IMR-90 (cell line): ENCODE results near the gene LY6G5C. TPM values are rescaled to one million over a fixed set of nuclear protein-coding genes. Genes with fewer than 3 reads are reported as not detected.

Experiments
- ATAC-seq: fragments of 200-7000 bp; cut with Tn5 transposase; 2 replicates; pipeline ENCODE4 v1.9.1; 2020; ENCODE audit warnings: low read depth, mild to moderate bottlenecking, moderate library complexity
- BruUV-seq: library from RNA; stranded (reverse); fragments of 400-500 nt; replicated peaks from 2 replicates; lab custom pipeline; 2021; lab: Mats Ljungman, UMichigan
- CTCF ChIA-PET: fragments of 300-600 bp; formaldehyde crosslinking; extraction: SDS; loops from one replicate; lab custom pipeline; 2021; ENCODE audit warnings: antibody characterized with exemption; lab: Yijun Ruan, JAX
- POLR2A ChIA-PET: fragments of 300-600 bp; sonication (Branson Sonifier 250); formaldehyde crosslinking; loops from one replicate; lab custom pipeline; 2022; ENCODE audit warnings: antibody characterized with exemption; ENCODE audit not compliant: unreplicated experiment; lab: Charles Lee
- DNase-seq: peaks from one replicate; pipeline ENCODE4 v3.0.0; 2013
- H2AFZ ChIP-seq: replicated peaks from 2 replicates; pipeline ENCODE3; 2013; ENCODE audit warnings: low read length, mild to moderate bottlenecking; ENCODE audit not compliant: poor library complexity
- H2AK5ac ChIP-seq: 2 replicates; pipeline ENCODE4 v1.6.1; 2013; ENCODE audit warnings: low read depth, low read length, inconsistent platforms
- H2AK9ac ChIP-seq: replicated peaks from 2 replicates; pipeline ENCODE3; 2013; ENCODE audit warnings: mild to moderate bottlenecking, low read depth, low read length, moderate library complexity; ENCODE audit not compliant: poor library complexity
- H2BK120ac ChIP-seq: 2 replicates; pipeline ENCODE4 v1.6.1; 2013; ENCODE audit warnings: low read depth, low read length, inconsistent platforms
- H2BK15ac ChIP-seq: 3 replicates; pipeline ENCODE4 v1.6.1; 2013; ENCODE audit warnings: low read depth, low read length, inconsistent platforms
- H2BK20ac ChIP-seq: 2 replicates; pipeline ENCODE4 v1.6.1; 2013; ENCODE audit warnings: low read depth, mild to moderate bottlenecking, inconsistent platforms, low read length, moderate library complexity
- H2BK5ac ChIP-seq: 2 replicates; pipeline ENCODE4 v1.6.1; 2013; ENCODE audit warnings: mild to moderate bottlenecking, low read depth, low read length, inconsistent platforms; ENCODE audit not compliant: poor library complexity, severe bottlenecking
- H3K14ac ChIP-seq: replicated peaks from 2 replicates; pipeline ENCODE4 v1.6.1; 2013; ENCODE audit warnings: low read depth, low read length, inconsistent platforms
- H3K18ac ChIP-seq: 2 replicates; pipeline ENCODE4 v1.6.1; 2013; ENCODE audit warnings: low read depth, low read length, control low read depth
- H3K23ac ChIP-seq: 2 replicates; pipeline ENCODE4 v1.6.1; 2013; ENCODE audit warnings: low read depth, low read length, inconsistent platforms
- H3K27ac ChIP-seq: 2 replicates; pipeline ENCODE4 v1.5.1; 2013; ENCODE audit warnings: mild to moderate bottlenecking, control low read depth, low read length; ENCODE audit not compliant: insufficient read depth
- H3K27me3 ChIP-seq: 2 replicates; pipeline ENCODE4 v1.6.1; 2013; ENCODE audit warnings: low read length; ENCODE audit not compliant: control insufficient read depth, insufficient read depth
- H3K36me3 ChIP-seq: 2 replicates; pipeline ENCODE4 v1.6.1; 2013; ENCODE audit warnings: low read length, mixed read lengths; ENCODE audit not compliant: control insufficient read depth, insufficient read depth
- H3K4ac ChIP-seq: 2 replicates; pipeline ENCODE4 v1.6.1; 2013; ENCODE audit warnings: low read depth, low read length, inconsistent platforms
- H3K4me1 ChIP-seq: 2 replicates; pipeline ENCODE4 v1.6.1; 2013; ENCODE audit warnings: low read length, mixed read lengths; ENCODE audit not compliant: control insufficient read depth, insufficient read depth
- H3K4me2 ChIP-seq: 2 replicates; pipeline ENCODE4 v1.6.1; 2013; ENCODE audit warnings: low read depth, mild to moderate bottlenecking, control low read depth, low read length, moderate library complexity
- H3K4me3 ChIP-seq: 2 replicates; pipeline ENCODE4 v1.5.1; 2013; ENCODE audit warnings: low read depth, mild to moderate bottlenecking, control low read depth, low read length, moderate library complexity; ENCODE audit not compliant: insufficient read depth
- H3K56ac ChIP-seq: 2 replicates; pipeline ENCODE4 v1.6.1; 2013; ENCODE audit warnings: low read length, inconsistent platforms; ENCODE audit not compliant: insufficient read depth; ENCODE audit errors: extremely low read depth
- H3K79me1 ChIP-seq, 2 experiments: 2 replicates each; pipeline ENCODE4 v1.6.1; 2013; ENCODE audit warnings: low read length in 2 of 2, inconsistent platforms in 1 of 2, low read depth in 1 of 2
- H3K9ac ChIP-seq: 2 replicates; pipeline ENCODE4 v1.6.1; 2013; ENCODE audit warnings: low read depth, low read length, control low read depth
- H3K9me1 ChIP-seq: 2 replicates; pipeline ENCODE4 v1.6.1; 2013; ENCODE audit warnings: low read length, inconsistent platforms; ENCODE audit not compliant: insufficient read depth
- H3K9me3 ChIP-seq: 2 replicates; pipeline ENCODE4 v1.6.1; 2013; ENCODE audit warnings: low read length; ENCODE audit not compliant: control insufficient read depth, insufficient read depth
- H4K20me1 ChIP-seq: 2 replicates; pipeline ENCODE4 v1.6.1; 2013; ENCODE audit warnings: low read length, inconsistent platforms; ENCODE audit not compliant: insufficient read depth
- H4K5ac ChIP-seq: 2 replicates; pipeline ENCODE4 v1.6.1; 2013; ENCODE audit warnings: mild to moderate bottlenecking, low read depth, low read length, control low read depth
- H4K8ac ChIP-seq, 2 experiments: 2 replicates each; pipeline ENCODE4 v1.6.1; 2013; ENCODE audit warnings: low read depth in 2 of 2, low read length in 2 of 2, control low read depth in 1 of 2, inconsistent platforms in 1 of 2
- H4K91ac ChIP-seq: 2 replicates; pipeline ENCODE4 v1.6.1; 2013; ENCODE audit warnings: low read depth, low read length, inconsistent platforms; ENCODE audit not compliant: insufficient read depth
- CEBPB ChIP-seq: IDR thresholded peaks from 2 replicates; pipeline ENCODE4 v1.6.1; 2012; ENCODE audit warnings: low read depth, low read length, improper control_type of control experiment
- CHD1 ChIP-seq: IDR thresholded peaks from 2 replicates; pipeline ENCODE4 v1.6.1; 2012; ENCODE audit warnings: low read depth, low read length, improper control_type of control experiment
- FOS ChIP-seq: fragments of 150-350 bp; IDR thresholded peaks from 2 replicates; pipeline ENCODE4 v1.6.1; 2016; ENCODE audit warnings: low read depth, low read length
- MAFK ChIP-seq: IDR thresholded peaks from 2 replicates; pipeline ENCODE4 v1.6.1; 2012; ENCODE audit warnings: low read depth, low read length, improper control_type of control experiment
- MXI1 ChIP-seq: IDR thresholded peaks from 2 replicates; pipeline ENCODE4 v1.6.1; 2012; ENCODE audit warnings: low read depth, mild to moderate bottlenecking, low read length, moderate library complexity, borderline replicate concordance
- POLR2A ChIP-seq: IDR thresholded peaks from 2 replicates; pipeline ENCODE4 v1.6.1; 2012; ENCODE audit warnings: mild to moderate bottlenecking, low read depth, low read length
- RAD21 ChIP-seq: IDR thresholded peaks from 2 replicates; pipeline ENCODE4 v1.6.1; 2012; ENCODE audit warnings: low read length, improper control_type of control experiment
- RFX5 ChIP-seq: IDR thresholded peaks from 2 replicates; pipeline ENCODE4 v1.8.0; 2012; ENCODE audit warnings: low read depth, mild to moderate bottlenecking, low read length, moderate library complexity
- whole genome bisulfite sequencing, 2 experiments: methylation state at CpG; one replicate each; pipeline versions ENCODE4 v1.1.5 to v1.1.7; 2013; ENCODE audit warnings: missing lambda C conversion rate in 2 of 2; ENCODE audit not compliant: insufficient read length in 1 of 2; ENCODE audit errors: extremely low coverage in 2 of 2; 5-methylcytosine and 5-hydroxymethylcytosine counted together
- dilution Hi-C: fragments of 300-500 bp; cut with HindIII; formaldehyde crosslinking; loops from one replicate; pipeline ENCODE4 v1.14.3; 2018; ENCODE audit warnings: low sequenced_read_pairs; ENCODE audit not compliant: unreplicated experiment
- in situ Hi-C: fragments of 300-500 bp; cut with MboI; formaldehyde crosslinking; loops from 3 replicates; pipeline ENCODE4 v1.14.3; 2019; ENCODE audit warnings: low sequenced_read_pairs, inconsistent platforms, mixed read lengths
- intact Hi-C: fragments of 100-400 bp; cut with micrococcal nuclease; formaldehyde crosslinking; loops from 2 replicates; pipeline ENCODE4 v1.10.0; 2022
- polyA plus RNA-seq, 3 experiments: library from polyadenylated mRNA; depleted of rRNA; stranded (reverse); fragments of >200 nt; gene quantifications; 2 replicates each; pipeline ENCODE4 v1.2.3, GENCODE V29; 2012; ENCODE audit warnings: low replicate concordance in 1 of 3
- total RNA-seq: library from RNA; depleted of rRNA; stranded (reverse); fragments of >200 nt; gene quantifications from 2 replicates; pipeline ENCODE4 v1.2.3, GENCODE V29; 2012
- TF ChIP-seq, protein P1 (sequence below): conservative IDR thresholded peaks from 2 replicates; pipeline ENCODE4 v1.5.1; 2012; ENCODE audit warnings: mild to moderate bottlenecking, low read depth, low read length, improper control_type of control experiment
- TF ChIP-seq, protein P2 (sequence below): fragments of 150-350 bp; IDR thresholded peaks from 2 replicates; pipeline ENCODE4 v1.6.1; 2017; ENCODE audit warnings: mild to moderate bottlenecking, antibody characterized with exemption, low read length, low read depth

Gene LY6G5C
- total and polyA plus RNA-seq, 2 of the 4 experiments (the other 2 are of a cell fraction) = 0.18 to 2.0 TPM

DNA sequence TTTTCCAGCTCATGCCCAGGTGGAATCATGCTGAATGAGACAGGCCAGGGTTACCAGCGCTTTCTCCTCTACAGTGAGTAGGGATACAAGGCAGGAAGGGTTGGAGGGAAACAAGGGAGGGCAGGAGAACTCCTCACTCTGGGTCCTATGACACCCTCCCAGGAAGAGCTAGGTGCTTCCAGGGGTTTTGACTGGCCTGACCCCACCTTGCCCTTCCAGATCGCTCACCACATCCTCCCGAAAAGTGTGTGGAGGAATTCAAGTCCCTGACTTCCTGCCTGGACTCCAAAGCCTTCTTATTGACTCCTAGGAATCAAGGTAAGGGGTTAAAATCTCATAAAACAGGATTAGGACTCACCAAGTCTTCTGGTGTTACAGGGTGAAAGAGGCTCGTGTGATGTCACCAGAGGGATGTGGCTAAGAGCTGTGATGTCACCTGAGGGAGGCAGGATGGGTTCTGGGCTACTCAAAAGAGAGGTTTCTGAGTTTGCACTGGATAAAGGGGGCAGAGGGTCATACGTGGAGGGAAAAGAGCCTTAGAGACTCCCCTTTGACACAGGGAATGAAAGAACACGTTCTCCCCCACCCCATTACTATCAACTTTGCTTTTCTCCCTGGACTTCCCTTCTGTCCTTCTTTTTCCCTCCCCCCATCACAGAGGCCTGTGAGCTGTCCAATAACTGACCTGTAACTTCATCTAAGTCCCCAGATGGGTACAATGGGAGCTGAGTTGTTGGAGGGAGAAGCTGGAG, 23.3 kb downstream of the LY6G5C start:
- Histone ChIP-seq H3K18ac (no peak overlapping the region), H4K91ac (no peak overlapping the region), H3K36me3 (peaks cover 15% of the 10 kb centered on the region), H2AFZ (no peak overlapping the region), H2BK120ac (no peak overlapping the region), H2AK9ac (no peak overlapping the region), H2AK5ac (no peak overlapping the region), H3K23ac (peak overlapping the region; percentile 63; the same call in 1 of the 2 replicates), H3K4me2 (no peak overlapping the region), H3K79me1 (peaks cover 21 to 73% of the 10 kb centered on the region in 2 experiments; a peak in 3 of 4 replicates), H3K9me1 (peaks cover 17% of the 10 kb centered on the region; the same call in 1 of the 2 replicates), H4K20me1 (peaks cover 17% of the 10 kb centered on the region), H3K56ac (no peak overlapping the region), H4K8ac (no peak overlapping the region), H2BK15ac (no peak overlapping the region), H4K5ac (no peak overlapping the region), H3K4me3 (no peak overlapping the region), H2BK20ac (no peak overlapping the region), H3K27ac (no peak overlapping the region), H3K4ac (no peak overlapping the region), H2BK5ac (no peak overlapping the region), H3K4me1 (peaks cover 14% of the 10 kb centered on the region), H3K27me3 (no peaks in the 10 kb centered on the region), H3K9ac (no peak overlapping the region), H3K9me3 (no peaks in the 10 kb centered on the region), H3K14ac (no peak overlapping the region)
- POLR2A ChIA-PET = no interaction called here
- BruUV-seq = no TSS peak
- ATAC-seq (no peak), DNase-seq (no peak)
- dilution Hi-C loops = no loop called here
- no CpG with 5 or more reads among the region's 6 CpGs for WGBS, 2 experiments
- intact Hi-C loops = no loop called here
- TF ChIP-seq MAFK (no peak), RAD21 (no peak), POLR2A (no peak), RFX5 (no peak), CHD1 (no peak), FOS (no peak), CEBPB (no peak), MXI1 (no peak)
- TF ChIP-seq, protein P1, sequence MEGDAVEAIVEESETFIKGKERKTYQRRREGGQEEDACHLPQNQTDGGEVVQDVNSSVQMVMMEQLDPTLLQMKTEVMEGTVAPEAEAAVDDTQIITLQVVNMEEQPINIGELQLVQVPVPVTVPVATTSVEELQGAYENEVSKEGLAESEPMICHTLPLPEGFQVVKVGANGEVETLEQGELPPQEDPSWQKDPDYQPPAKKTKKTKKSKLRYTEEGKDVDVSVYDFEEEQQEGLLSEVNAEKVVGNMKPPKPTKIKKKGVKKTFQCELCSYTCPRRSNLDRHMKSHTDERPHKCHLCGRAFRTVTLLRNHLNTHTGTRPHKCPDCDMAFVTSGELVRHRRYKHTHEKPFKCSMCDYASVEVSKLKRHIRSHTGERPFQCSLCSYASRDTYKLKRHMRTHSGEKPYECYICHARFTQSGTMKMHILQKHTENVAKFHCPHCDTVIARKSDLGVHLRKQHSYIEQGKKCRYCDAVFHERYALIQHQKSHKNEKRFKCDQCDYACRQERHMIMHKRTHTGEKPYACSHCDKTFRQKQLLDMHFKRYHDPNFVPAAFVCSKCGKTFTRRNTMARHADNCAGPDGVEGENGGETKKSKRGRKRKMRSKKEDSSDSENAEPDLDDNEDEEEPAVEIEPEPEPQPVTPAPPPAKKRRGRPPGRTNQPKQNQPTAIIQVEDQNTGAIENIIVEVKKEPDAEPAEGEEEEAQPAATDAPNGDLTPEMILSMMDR = no peak
- TF ChIP-seq, protein P2, sequence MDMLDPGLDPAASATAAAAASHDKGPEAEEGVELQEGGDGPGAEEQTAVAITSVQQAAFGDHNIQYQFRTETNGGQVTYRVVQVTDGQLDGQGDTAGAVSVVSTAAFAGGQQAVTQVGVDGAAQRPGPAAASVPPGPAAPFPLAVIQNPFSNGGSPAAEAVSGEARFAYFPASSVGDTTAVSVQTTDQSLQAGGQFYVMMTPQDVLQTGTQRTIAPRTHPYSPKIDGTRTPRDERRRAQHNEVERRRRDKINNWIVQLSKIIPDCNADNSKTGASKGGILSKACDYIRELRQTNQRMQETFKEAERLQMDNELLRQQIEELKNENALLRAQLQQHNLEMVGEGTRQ = no peak
- in situ Hi-C loops = no loop called here
- CTCF ChIA-PET = no interaction called here
